Fibroblast of skin of back (primary cell): ENCODE measurements around the gene RELN.

Source experiments
- DNase-seq: peaks from one replicate; pipeline ENCODE4 v3.0.0-alpha.2; 2013

Gene RELN

GRCh38 chr7:103466814-103467213 lies 522.6 kb downstream of the RELN start:
- DNase-seq = no peak

- no peak for DNase-seq
These were observed 527.1 kb downstream of the RELN start for GRCh38 chr7:103462358-103462757.

- DNase-seq = peak; percentile 43
These were observed 542.1 kb downstream of the RELN start for GRCh38 chr7:103447073-103447960.

GRCh38 chr7:103446049-103446520 lies 543.4 kb downstream of the RELN start, which contains the start of gene SLC26A5:
Gene SLC26A5, minus strand, starts transcription at chr7:103446207. Its CDS starts 24,693 bp downstream, at chr7:103421514.
- no peak for DNase-seq

GRCh38 chr7:103445228-103446048 lies 544.0 kb downstream of the RELN start:
- peak; percentile 2 for DNase-seq

- DNase-seq = no peak
These were observed 549.8 kb downstream of the RELN start for GRCh38 chr7:103439661-103440060.

GRCh38 chr7:103437623-103438022 lies 551.8 kb downstream of the RELN start:
- DNase-seq = no peak

- DNase-seq = no peak
These were observed 556.7 kb downstream of the RELN start for GRCh38 chr7:103432712-103433111.

- no peak for DNase-seq
These were observed 564.3 kb downstream of the RELN start for GRCh38 chr7:103425177-103425576.

- no peak for DNase-seq
These were observed 565.8 kb downstream of the RELN start for GRCh38 chr7:103423467-103424179.
